Testis (tissue), 3 donors: ENCODE results near the gene CORO7. TPM values are rescaled to one million over a fixed set of nuclear protein-coding genes. Genes with fewer than 3 reads are reported as not detected.
A peak's percentile ranks its signal among the peaks of the same experiment; 100 is the strongest.
"Not testable (repeated sequence)": the region's sequence is repeated elsewhere in the genome, so short reads cannot be mapped to it uniquely, and the experiment has no call there.

ENCODE experiments used
- DNase-seq: peaks from one replicate; pipeline ENCODE4 v3.0.0-alpha.2; 2019
- H3K27ac ChIP-seq, 2 donors: fragments of 200-600 bp; sonication (generic); one replicate each; pipeline ENCODE4 v1.5.1; 2019
- H3K27me3 ChIP-seq: fragments of 200-600 bp; sonication (generic); one replicate; pipeline ENCODE4 v1.5.1; 2019
- H3K36me3 ChIP-seq: fragments of 200-600 bp; sonication (generic); one replicate; pipeline ENCODE4 v1.5.1; 2017; ENCODE audit warnings: low read depth; ENCODE audit errors: missing control alignments
- H3K4me1 ChIP-seq: fragments of 200-600 bp; sonication (generic); one replicate; pipeline ENCODE4 v1.5.1; 2019
- H3K4me3 ChIP-seq, 2 donors: fragments of 200-600 bp; sonication (generic); one replicate each; pipeline ENCODE4 v1.5.1; 2017 to 2019
- H3K9me3 ChIP-seq: fragments of 200-600 bp; sonication (generic); one replicate; pipeline ENCODE4 v1.5.1; 2017
- POLR2A ChIP-seq: fragments of 450-650 bp; IDR thresholded peaks from one replicate; pipeline ENCODE4 v1.6.1; 2017; ENCODE audit warnings: antibody characterized with exemption, mild to moderate bottlenecking, moderate library complexity
- WGBS, 2 donors: methylation state at CpG; one replicate each; pipeline ENCODE4 v1.1.5; 2018; 5-methylcytosine and 5-hydroxymethylcytosine counted together
- intact Hi-C: fragments of 100-400 bp; cut with DNase I; formaldehyde crosslinking; loops from one replicate; pipeline ENCODE4 v1.15.1; 2023; ENCODE audit warnings: low total_unique reads
- polyA plus RNA-seq: library from polyadenylated mRNA; stranded (reverse); fragments of 350-450 nt; fragmentation: Illumina TruSeq; extraction: RNeasy Lipid Tissue Mini Kit (QIAGEN cat#74804); gene quantifications from one replicate; pipeline ENCODE4 v1.2.3, GENCODE V29; 2014; ENCODE audit warnings: low read depth, low replicate concordance; ENCODE audit not compliant: insufficient read depth
- total RNA-seq, 2 donors: library from RNA; depleted of rRNA; stranded (reverse); fragments of >200 nt; gene quantifications; one replicate each; pipeline ENCODE4 v1.2.3, GENCODE V29; 2016
- TF ChIP-seq, protein P1 (sequence below), 3 experiments: fragments of 450-650 bp in 2 of 3; fragments of 200-600 bp in 1 of 3; sonication (generic) in 1 of 3; IDR thresholded peaks; one replicate each; pipeline ENCODE4 v1.5.1; 2016 to 2019; ENCODE audit warnings: antibody characterized with exemption in 3 of 3, mild to moderate bottlenecking in 2 of 3, moderate library complexity in 1 of 3

CORO7 gene
- total and polyA plus RNA-seq, 3 donors from 2014 or later = 71.5 to 147 (median 126) TPM

DNA sequence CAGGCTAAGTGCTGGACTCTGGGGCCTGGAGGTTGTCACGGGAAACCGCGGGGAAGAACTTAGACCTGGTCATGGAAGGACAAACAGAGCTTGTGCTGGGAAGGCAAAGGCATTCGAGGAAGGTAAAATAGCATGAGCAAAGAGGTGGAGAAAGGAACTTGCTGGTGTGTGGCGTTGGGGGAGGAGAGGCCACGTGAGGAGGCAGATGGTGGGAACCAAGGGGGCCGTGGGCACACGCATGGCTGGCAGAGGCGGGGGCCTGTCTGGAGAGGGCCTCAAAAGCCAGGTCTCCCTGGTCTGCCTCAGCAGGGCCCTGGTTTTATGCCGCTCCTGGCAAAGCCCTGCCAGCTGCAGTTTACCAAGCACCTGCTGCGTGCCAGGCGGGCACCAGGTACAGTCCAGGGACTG lies 15.3 kb downstream of the CORO7 start:
- intact Hi-C loops = loop anchor here (5.0 kb wide), 1 partner anchor 44 kb away; no protein-coding TSS in a partner anchor
- no peak overlapping the region for H3K27ac ChIP-seq

GRCh38 chr16:4399001-4399730 lies 17.2 kb downstream of the CORO7 start:
- H3K4me3 ChIP-seq = no peak overlapping the region
- intact Hi-C loops = no loop called here
- no peak for DNase-seq

More for the DNA sequence above, 15.3 kb downstream of the CORO7 start:
- H3K4me1 ChIP-seq = no peaks in the 10 kb centered on the region
- no peak overlapping the region for H3K4me3 ChIP-seq
- no peak for TF ChIP-seq POLR2A
- TF ChIP-seq, protein P1, sequence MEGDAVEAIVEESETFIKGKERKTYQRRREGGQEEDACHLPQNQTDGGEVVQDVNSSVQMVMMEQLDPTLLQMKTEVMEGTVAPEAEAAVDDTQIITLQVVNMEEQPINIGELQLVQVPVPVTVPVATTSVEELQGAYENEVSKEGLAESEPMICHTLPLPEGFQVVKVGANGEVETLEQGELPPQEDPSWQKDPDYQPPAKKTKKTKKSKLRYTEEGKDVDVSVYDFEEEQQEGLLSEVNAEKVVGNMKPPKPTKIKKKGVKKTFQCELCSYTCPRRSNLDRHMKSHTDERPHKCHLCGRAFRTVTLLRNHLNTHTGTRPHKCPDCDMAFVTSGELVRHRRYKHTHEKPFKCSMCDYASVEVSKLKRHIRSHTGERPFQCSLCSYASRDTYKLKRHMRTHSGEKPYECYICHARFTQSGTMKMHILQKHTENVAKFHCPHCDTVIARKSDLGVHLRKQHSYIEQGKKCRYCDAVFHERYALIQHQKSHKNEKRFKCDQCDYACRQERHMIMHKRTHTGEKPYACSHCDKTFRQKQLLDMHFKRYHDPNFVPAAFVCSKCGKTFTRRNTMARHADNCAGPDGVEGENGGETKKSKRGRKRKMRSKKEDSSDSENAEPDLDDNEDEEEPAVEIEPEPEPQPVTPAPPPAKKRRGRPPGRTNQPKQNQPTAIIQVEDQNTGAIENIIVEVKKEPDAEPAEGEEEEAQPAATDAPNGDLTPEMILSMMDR (IDR thresholded peaks at IDR 0.05) = no peak
- 92% methylated on average over 10 to 12 of the region's 12 CpGs for whole genome bisulfite sequencing, 2 donors
- no peak for DNase-seq
- no peaks in the 10 kb centered on the region for H3K9me3 ChIP-seq
- no peaks in the 10 kb centered on the region for H3K27me3 ChIP-seq
- H3K36me3 ChIP-seq = no peaks in the 10 kb centered on the region

DNA sequence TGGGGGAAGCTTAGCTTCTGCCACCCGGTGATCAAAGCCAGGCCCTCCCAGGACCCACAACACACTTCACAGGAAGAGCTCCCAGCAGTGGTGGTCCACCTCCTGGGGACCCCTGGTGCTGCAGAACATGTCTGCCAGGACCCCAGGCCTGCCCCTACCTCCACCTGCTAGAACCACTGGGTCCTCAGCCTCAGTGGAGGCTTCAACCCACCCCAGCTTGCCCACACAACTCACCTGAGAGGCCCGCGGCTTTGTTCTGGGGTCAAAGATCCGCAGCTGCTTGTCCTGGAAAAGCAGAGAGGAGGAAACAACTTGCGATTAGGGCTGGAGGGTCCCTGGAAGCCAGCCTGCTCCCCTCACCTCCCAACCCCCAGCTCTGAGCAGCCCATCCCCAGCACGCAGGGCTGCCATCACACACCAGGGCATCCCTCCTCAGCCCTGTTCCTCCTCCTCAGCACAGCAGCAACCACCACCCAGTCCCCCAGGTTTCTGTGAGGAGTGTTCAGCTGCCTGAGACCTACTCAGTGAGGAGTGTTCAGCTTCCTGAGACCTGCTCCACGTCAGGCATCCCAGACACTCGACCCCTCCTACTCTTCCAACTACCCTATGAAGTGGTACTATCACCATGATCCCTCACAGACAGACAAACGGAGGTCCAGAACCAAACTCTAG lies 21.2 kb downstream of the CORO7 start:
- H3K9me3 ChIP-seq = no peaks in the 10 kb centered on the region
- intact Hi-C loops = no loop called here
- no peak overlapping the region for H3K27ac ChIP-seq
- no peak for DNase-seq
- H3K36me3 ChIP-seq = no peaks in the 10 kb centered on the region
- no peaks in the 10 kb centered on the region for H3K27me3 ChIP-seq
- no peak overlapping the region for H3K4me3 ChIP-seq
- TF ChIP-seq, protein P1 (IDR thresholded peaks at IDR 0.05) = no peak
- TF ChIP-seq POLR2A = no peak
- H3K4me1 ChIP-seq = peaks cover 17% of the 10 kb centered on the region
- WGBS, 2 donors = 76 to 80% methylated on average over 7 to 9 of the region's 9 CpGs

More at GRCh38 chr16:4399001-4399730, 17.2 kb downstream of the CORO7 start:
- TF ChIP-seq POLR2A = no peak
- TF ChIP-seq, protein P1 (IDR thresholded peaks at IDR 0.05) = no peak
- Histone ChIP-seq H3K27ac (no peak overlapping the region), H3K36me3 (no peaks in the 10 kb centered on the region), H3K27me3 (no peaks in the 10 kb centered on the region), H3K9me3 (no peaks in the 10 kb centered on the region), H3K4me1 (no peaks in the 10 kb centered on the region)
- 92 to 94% methylated on average over 9 of the region's 9 CpGs for WGBS, 2 donors

DNA sequence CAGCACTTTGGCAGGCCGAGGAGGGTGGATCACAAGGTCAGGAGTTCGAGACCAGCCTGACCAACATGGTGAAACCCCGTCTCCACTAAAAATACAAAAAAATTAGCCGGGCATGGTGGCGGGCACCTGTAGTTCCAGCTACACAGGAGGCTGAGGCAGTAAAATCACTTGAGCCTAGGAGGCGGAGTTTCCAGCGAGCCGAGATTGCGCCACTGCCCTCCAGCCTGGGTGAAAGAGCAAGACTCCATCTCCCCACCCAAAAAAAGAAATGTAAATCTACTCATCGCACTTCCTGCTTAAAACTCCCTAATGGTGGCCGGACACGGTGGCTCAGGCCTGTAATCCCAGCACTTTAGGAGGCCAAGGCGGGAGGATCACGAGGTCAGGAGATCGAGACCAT lies 22.5 kb downstream of the CORO7 start:
- not testable (repeated sequence) for H3K36me3 ChIP-seq
- 95 to 96% methylated on average over 15 of the region's 15 CpGs for WGBS, 2 donors
- peak overlapping the region in 1 of 2 donors; percentile 66 for H3K27ac ChIP-seq

DNA sequence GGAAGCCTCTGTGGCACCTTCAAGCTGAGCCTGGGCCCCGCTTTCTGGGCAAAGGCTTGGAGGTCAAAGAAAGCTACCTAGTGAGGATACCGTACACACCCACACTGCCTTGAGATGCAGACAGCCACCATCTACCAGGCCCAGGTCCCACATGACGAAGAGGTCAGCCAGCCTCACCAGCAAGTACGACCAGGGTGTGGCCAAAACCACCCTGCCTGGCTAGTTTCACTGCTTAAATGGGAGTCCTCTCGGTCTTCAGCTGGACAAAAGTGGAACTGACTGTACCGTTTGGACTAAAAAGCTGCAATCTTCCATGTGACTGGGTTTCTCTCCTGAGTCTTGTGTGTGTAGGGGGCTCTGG lies 23.2 kb downstream of the CORO7 start:
- intact Hi-C loops = no loop called here
- H3K27me3 ChIP-seq = no peaks in the 10 kb centered on the region
- H3K4me3 ChIP-seq = no peak overlapping the region
- 42 to 43% methylated on average over 5 to 6 of the region's 6 CpGs for WGBS, 2 donors
- TF ChIP-seq, protein P1 (IDR thresholded peaks at IDR 0.05) = no peak
- no peak for TF ChIP-seq POLR2A
- H3K4me1 ChIP-seq = peaks cover 25% of the 10 kb centered on the region
- peak overlapping the region; percentile 66 for H3K27ac ChIP-seq
- DNase-seq = no peak
- H3K9me3 ChIP-seq = no peaks in the 10 kb centered on the region
- no peaks in the 10 kb centered on the region for H3K36me3 ChIP-seq

More for the DNA sequence above, 22.5 kb downstream of the CORO7 start:
- intact Hi-C loops, H3K27me3 ChIP-seq, H3K9me3 ChIP-seq, DNase-seq, H3K4me3 ChIP-seq: not testable (repeated sequence)
- peaks cover 23% of the 10 kb centered on the region for H3K4me1 ChIP-seq
